H1 (cell line): ENCODE results near the gene KRTAP10-4. TPM values are rescaled to one million over a fixed set of nuclear protein-coding genes. Genes with fewer than 3 reads are reported as not detected.

Experiments
- CTCF ChIA-PET: fragments of 300-600 bp; sonication (Branson Sonifier 250); formaldehyde crosslinking; loops from one replicate; lab custom pipeline; 2021; ENCODE audit not compliant: partially characterized antibody; lab: Charles Lee
- POLR2A ChIA-PET: fragments of 300-600 bp; sonication (Branson Sonifier 250); formaldehyde crosslinking; loops from one replicate; lab custom pipeline; 2021; ENCODE audit warnings: inconsistent platforms; ENCODE audit not compliant: partially characterized antibody; lab: Charles Lee
- DNase-seq, 2 experiments: peaks; one replicate each; pipeline versions ENCODE4 v3.0.0 to v3.0.0-alpha.2; 2010 to 2022; ENCODE audit warnings: low spot score in 2 of 2, low read depth in 1 of 2, mixed read lengths in 1 of 2
- FAIRE-seq: peaks from 2 replicates; lab custom pipeline; 2011; peaks lifted over from hg19 to GRCh38; lab: Jason Lieb, UNC
- H2AFZ ChIP-seq: 2 replicates; pipeline ENCODE4 v1.8.1; 2012; ENCODE audit warnings: low read length, inconsistent platforms
- H2AK5ac ChIP-seq: 2 replicates; pipeline ENCODE4 v1.6.1; 2013; ENCODE audit warnings: low read depth, low read length
- H2BK120ac ChIP-seq: replicated peaks from 2 replicates; pipeline ENCODE3; 2013; ENCODE audit warnings: low read depth, low read length, inconsistent platforms
- H2BK12ac ChIP-seq: 2 replicates; pipeline ENCODE4 v1.6.1; 2013; ENCODE audit warnings: low read depth, low read length
- H2BK15ac ChIP-seq: 2 replicates; pipeline ENCODE4 v1.6.1; 2013; ENCODE audit warnings: low read length
- H2BK20ac ChIP-seq: 2 replicates; pipeline ENCODE4 v1.6.1; 2013; ENCODE audit warnings: low read length
- H2BK5ac ChIP-seq: 2 replicates; pipeline ENCODE4 v1.6.1; 2013; ENCODE audit warnings: low read depth, low read length
- H3K14ac ChIP-seq: 2 replicates; pipeline ENCODE4 v1.6.1; 2013; ENCODE audit warnings: inconsistent platforms; ENCODE audit not compliant: insufficient read length
- H3K18ac ChIP-seq: 2 replicates; pipeline ENCODE4 v1.6.1; 2013; ENCODE audit warnings: low read length; ENCODE audit errors: extremely low read depth
- H3K23ac ChIP-seq: 2 replicates; pipeline ENCODE4 v1.6.1; 2013; ENCODE audit warnings: inconsistent platforms; ENCODE audit not compliant: insufficient read length
- H3K23me2 ChIP-seq: 2 replicates; pipeline ENCODE4 v1.6.1; 2013; ENCODE audit warnings: low read depth, low read length
- H3K27ac ChIP-seq: 2 replicates; pipeline ENCODE4 v1.6.1; 2011; ENCODE audit warnings: low read depth, low read length, inconsistent platforms
- H3K27me3 ChIP-seq, 4 experiments: replicated peaks in 1 of 4; 1 replicate in 1 of 4; 2 replicates in 3 of 4; pipeline versions ENCODE4 v1.6.1 to v1.8.1; 2011 to 2013; ENCODE audit warnings: low read length in 3 of 4, mild to moderate bottlenecking in 3 of 4, inconsistent platforms in 2 of 4, mixed read lengths in 2 of 4, moderate library complexity in 1 of 4; ENCODE audit not compliant: control insufficient read depth in 3 of 4, insufficient read depth in 3 of 4; ENCODE audit errors: extremely low read depth in 1 of 4
- H3K36me3 ChIP-seq, 4 experiments: 2 replicates each; pipeline versions ENCODE4 v1.6.1 to v1.8.1; 2011 to 2013; ENCODE audit warnings: mild to moderate bottlenecking in 4 of 4, low read length in 3 of 4, moderate library complexity in 2 of 4, control low read depth in 1 of 4, inconsistent platforms in 1 of 4; ENCODE audit not compliant: insufficient read depth in 4 of 4, control insufficient read depth in 2 of 4
- H3K4ac ChIP-seq: replicated peaks from 2 replicates; pipeline ENCODE3; 2013; ENCODE audit warnings: low read length, low read depth, mixed read lengths, inconsistent platforms; ENCODE audit not compliant: insufficient read length
- H3K4me1 ChIP-seq, 4 experiments: replicated peaks in 1 of 4; 1 replicate in 1 of 4; 2 replicates in 3 of 4; pipeline versions ENCODE4 v1.6.1 to v1.8.1; 2011 to 2013; ENCODE audit warnings: low read length in 3 of 4, inconsistent platforms in 2 of 4, mixed read lengths in 1 of 4; ENCODE audit not compliant: insufficient read depth in 4 of 4, control insufficient read depth in 3 of 4
- H3K4me2 ChIP-seq, 2 experiments: 2 replicates each; pipeline versions ENCODE4 v1.6.1 to v1.8.1; 2011 to 2013; ENCODE audit warnings: low read depth in 2 of 2, low read length in 2 of 2, control low read depth in 1 of 2, inconsistent platforms in 1 of 2, mild to moderate bottlenecking in 1 of 2; ENCODE audit not compliant: insufficient read depth in 1 of 2
- H3K4me3 ChIP-seq, 4 experiments: fragments of 200-600, 300-600 bp in 1 of 4; sonication (generic), shearing (Covaris generic), sonication (Bioruptor Twin) in 1 of 4; 2 replicates each; pipeline versions ENCODE4 v1.5.1 to v1.8.1; 2011 to 2016; ENCODE audit warnings: low read length in 4 of 4, low read depth in 3 of 4, control low read depth in 2 of 4, inconsistent platforms in 2 of 4, mild to moderate bottlenecking in 2 of 4, mixed read lengths in 1 of 4, moderate library complexity in 1 of 4; ENCODE audit not compliant: insufficient read depth in 2 of 4; ENCODE audit errors: extremely low read depth in 1 of 4
- H3K56ac ChIP-seq: replicated peaks from 2 replicates; pipeline ENCODE3; 2013; ENCODE audit warnings: low read depth, mild to moderate bottlenecking, mixed read lengths, low read length, inconsistent platforms; ENCODE audit not compliant: insufficient read length
- H3K79me1 ChIP-seq: 2 replicates; pipeline ENCODE4 v1.6.1; 2013; ENCODE audit warnings: low read depth, low read length, control low read depth
- H3K79me2 ChIP-seq, 2 experiments: 2 replicates each; pipeline versions ENCODE4 v1.6.1 to v1.8.1; 2012 to 2013; ENCODE audit warnings: low read length in 2 of 2, mild to moderate bottlenecking in 2 of 2, inconsistent platforms in 1 of 2; ENCODE audit not compliant: insufficient read depth in 2 of 2, control insufficient read depth in 1 of 2
- H3K9ac ChIP-seq, 4 experiments: replicated peaks in 1 of 4; 1 replicate in 1 of 4; 2 replicates in 3 of 4; pipeline versions ENCODE4 v1.6.1 to v1.8.1; 2011 to 2013; ENCODE audit warnings: low read depth in 3 of 4, low read length in 3 of 4, control low read depth in 2 of 4, mild to moderate bottlenecking in 2 of 4, moderate library complexity in 2 of 4, inconsistent platforms in 1 of 4; ENCODE audit errors: extremely low read depth in 1 of 4
- H3K9me3 ChIP-seq, 2 experiments: 2 replicates each; pipeline versions ENCODE4 v1.6.1 to v1.8.1; 2012 to 2013; ENCODE audit warnings: mild to moderate bottlenecking in 2 of 2, moderate library complexity in 2 of 2, control low read depth in 1 of 2, inconsistent platforms in 1 of 2, low read depth in 1 of 2, low read length in 1 of 2, mixed read lengths in 1 of 2; ENCODE audit not compliant: insufficient read depth in 2 of 2
- H4K20me1 ChIP-seq, 2 experiments: replicated peaks in 1 of 2; 2 replicates each; pipeline versions ENCODE3 to v1.8.1; 2011 to 2013; ENCODE audit warnings: inconsistent platforms in 2 of 2, low read length in 2 of 2, mild to moderate bottlenecking in 1 of 2; ENCODE audit not compliant: insufficient read depth in 2 of 2, control insufficient read depth in 1 of 2
- H4K5ac ChIP-seq: 2 replicates; pipeline ENCODE4 v1.6.1; 2013; ENCODE audit warnings: low read length, low read depth, mixed read lengths, inconsistent platforms; ENCODE audit not compliant: insufficient read length
- H4K8ac ChIP-seq: 2 replicates; pipeline ENCODE4 v1.8.0; 2013; ENCODE audit warnings: mild to moderate bottlenecking, moderate library complexity, low read length, inconsistent platforms; ENCODE audit not compliant: insufficient read depth; ENCODE audit errors: extremely low read depth
- H4K91ac ChIP-seq: replicated peaks from 2 replicates; pipeline ENCODE3; 2013; ENCODE audit warnings: low read length, mixed read lengths, inconsistent platforms; ENCODE audit not compliant: insufficient read length
- CBX8 ChIP-seq: fragments of 300-800, 300-1000 bp; sonication (generic); IDR thresholded peaks from 2 replicates; pipeline ENCODE4 v1.7.1; 2016; ENCODE audit warnings: low read depth, low read length, borderline replicate concordance
- EGR1 ChIP-seq: IDR thresholded peaks from 2 replicates; pipeline ENCODE4 v1.6.1; 2011; ENCODE audit warnings: low read depth, low read length, borderline replicate concordance
- FOSL1 ChIP-seq: IDR thresholded peaks from 2 replicates; pipeline ENCODE4 v1.6.1; 2011; ENCODE audit warnings: mild to moderate bottlenecking, low read depth, low read length, moderate library complexity; ENCODE audit not compliant: insufficient read depth
- MAX ChIP-seq: IDR thresholded peaks from 2 replicates; pipeline ENCODE4 v1.6.1; 2012; ENCODE audit warnings: inconsistent platforms
- PHF8 ChIP-seq: fragments of 200-600 bp; sonication (generic); conservative IDR thresholded peaks from 2 replicates; pipeline ENCODE4 v1.7.1; 2012; ENCODE audit warnings: low read depth, mild to moderate bottlenecking, inconsistent platforms, low read length, moderate library complexity
- SP2 ChIP-seq: IDR thresholded peaks from 2 replicates; pipeline ENCODE4 v1.6.1; 2012; ENCODE audit warnings: mild to moderate bottlenecking, low read length, inconsistent platforms
- SP4 ChIP-seq: IDR thresholded peaks from 2 replicates; pipeline ENCODE4 v1.6.1; 2012; ENCODE audit warnings: low read length, inconsistent platforms
- TCF12 ChIP-seq: IDR thresholded peaks from 2 replicates; pipeline ENCODE4 v1.6.1; 2011; ENCODE audit warnings: low read depth, mild to moderate bottlenecking, low read length
- WGBS, 2 experiments: shearing (Covaris generic) in 1 of 2; methylation state at CpG; one replicate each; pipeline versions ENCODE4 v1.1.6 to v1.1.7; 2013 to 2015; ENCODE audit warnings: low lambda C conversion rate in 2 of 2, mixed read lengths in 2 of 2, inconsistent platforms in 1 of 2, low coverage in 1 of 2, missing lambda C conversion rate in 1 of 2; ENCODE audit not compliant: insufficient replicate concordance in 2 of 2, insufficient coverage in 1 of 2, insufficient read length in 1 of 2; ENCODE audit errors: extremely low coverage in 1 of 2, missing lambda C conversion rate in 1 of 2; 5-methylcytosine and 5-hydroxymethylcytosine counted together
- polyA plus RNA-seq, 7 experiments: library from polyadenylated mRNA; depleted of rRNA in 3 of 7; stranded (reverse) in 5 of 7; unstranded in 2 of 7; fragments of >200 nt in 5 of 7; fragments of 200-250 nt in 2 of 7; gene quantifications; 1 replicate in 5 of 7; 2 replicates in 1 of 7; 4 replicates in 1 of 7; pipeline versions ENCODE4 v1.2.1 to v1.2.3, GENCODE V29; 2011 to 2013; ENCODE audit warnings: missing spikeins in 2 of 7, mixed read lengths in 2 of 7
- total RNA-seq: library from RNA; stranded (reverse); fragmentation: NEBNext Ultra II Directional; extraction: Animal tissue kit (Norgen Biotek cat#: 25700); gene quantifications from 2 replicates; pipeline ENCODE4 v1.2.1, GENCODE V29; 2021
- TF ChIP-seq, protein P1 (sequence below), 3 experiments: IDR thresholded peaks; 1 replicate in 2 of 3; 2 replicates in 1 of 3; pipeline versions ENCODE4 v1.5.1 to v1.6.1; 2011; ENCODE audit warnings: low read length in 3 of 3, mild to moderate bottlenecking in 3 of 3, inconsistent platforms in 2 of 3, low read depth in 1 of 3, moderate library complexity in 1 of 3; ENCODE audit not compliant: insufficient read depth in 1 of 3; ENCODE audit errors: control extremely low read depth in 1 of 3
- TF ChIP-seq, protein P2 (sequence below): IDR thresholded peaks from 2 replicates; pipeline ENCODE4 v1.6.1; 2012; ENCODE audit warnings: low read length, inconsistent platforms

KRTAP10-4 gene
- total and polyA plus RNA-seq, 2 of the 8 experiments (the other 6 are each of a cell fraction or from before 2014, with no cell fraction given): not detected

DNA sequence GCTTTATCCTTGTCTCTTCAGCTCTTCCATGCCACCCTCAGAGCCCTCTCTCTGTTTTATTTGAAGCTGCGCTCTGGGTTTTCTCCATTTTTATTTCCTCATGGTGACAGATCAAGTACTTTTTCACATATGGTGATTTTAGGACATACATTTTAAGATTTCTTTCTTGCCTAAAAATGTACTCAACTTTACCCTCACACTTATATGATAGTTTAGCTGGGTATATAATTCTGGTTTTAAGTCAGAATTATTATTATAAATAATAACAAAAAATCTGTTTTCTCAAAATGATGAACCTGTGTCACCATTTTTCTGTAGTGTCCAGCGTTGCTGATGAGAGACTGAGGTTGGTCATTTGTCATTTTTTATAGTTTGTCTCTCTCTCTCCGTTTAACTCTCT lies 7.6 kb downstream of the KRTAP10-4 start:
- Histone ChIP-seq H2BK12ac (no peak overlapping the region), H3K79me1 (no peaks in the 10 kb centered on the region), H4K91ac (no peak overlapping the region), H3K18ac (no peak overlapping the region), H3K4me3 (no peak overlapping the region), H3K79me2 (no peaks in the 10 kb centered on the region), H3K27ac (no peak overlapping the region), H3K23ac (no peak overlapping the region), H2BK120ac (no peak overlapping the region), H3K9ac (no peak overlapping the region), H2BK20ac (no peak overlapping the region), H3K4me2 (no peak overlapping the region), H3K56ac (no peak overlapping the region), H3K9me3 (peaks cover 0 to 9% of the 10 kb centered on the region in 2 experiments; a peak in 2 of 4 replicates), H3K14ac (no peak overlapping the region), H2BK5ac (no peak overlapping the region), H2AK5ac (no peak overlapping the region), H4K8ac (no peak overlapping the region), H4K20me1 (no peaks in the 10 kb centered on the region), H3K27me3 (no peaks in the 10 kb centered on the region), H3K4me1 (no peaks in the 10 kb centered on the region; a peak in 1 of 7 replicates), H3K36me3 (no peaks in the 10 kb centered on the region), H3K4ac (no peak overlapping the region), H3K23me2 (no peaks in the 10 kb centered on the region), H2AFZ (no peak overlapping the region), H4K5ac (no peak overlapping the region), H2BK15ac (no peak overlapping the region)
- 81% methylated on average over 3 of the region's 3 CpGs; no CpG with 5 or more reads in 1 of the 2 experiments for WGBS, 2 experiments
- POLR2A ChIA-PET: no interaction called here
- DNase-seq (no peak), FAIRE-seq (no peak)
- CTCF ChIA-PET: interaction anchor here (0.6 to 1.6 kb wide), 5 partner anchors 15 to 198 kb away, joined by 3 to 4 read pairs (median 3); no protein-coding TSS in a partner anchor
- no peak for TF ChIP-seq SP2
- no peak for TF ChIP-seq TCF12
- TF ChIP-seq PHF8: no peak
- TF ChIP-seq, protein P1, sequence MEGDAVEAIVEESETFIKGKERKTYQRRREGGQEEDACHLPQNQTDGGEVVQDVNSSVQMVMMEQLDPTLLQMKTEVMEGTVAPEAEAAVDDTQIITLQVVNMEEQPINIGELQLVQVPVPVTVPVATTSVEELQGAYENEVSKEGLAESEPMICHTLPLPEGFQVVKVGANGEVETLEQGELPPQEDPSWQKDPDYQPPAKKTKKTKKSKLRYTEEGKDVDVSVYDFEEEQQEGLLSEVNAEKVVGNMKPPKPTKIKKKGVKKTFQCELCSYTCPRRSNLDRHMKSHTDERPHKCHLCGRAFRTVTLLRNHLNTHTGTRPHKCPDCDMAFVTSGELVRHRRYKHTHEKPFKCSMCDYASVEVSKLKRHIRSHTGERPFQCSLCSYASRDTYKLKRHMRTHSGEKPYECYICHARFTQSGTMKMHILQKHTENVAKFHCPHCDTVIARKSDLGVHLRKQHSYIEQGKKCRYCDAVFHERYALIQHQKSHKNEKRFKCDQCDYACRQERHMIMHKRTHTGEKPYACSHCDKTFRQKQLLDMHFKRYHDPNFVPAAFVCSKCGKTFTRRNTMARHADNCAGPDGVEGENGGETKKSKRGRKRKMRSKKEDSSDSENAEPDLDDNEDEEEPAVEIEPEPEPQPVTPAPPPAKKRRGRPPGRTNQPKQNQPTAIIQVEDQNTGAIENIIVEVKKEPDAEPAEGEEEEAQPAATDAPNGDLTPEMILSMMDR (IDR thresholded peaks at IDR 0.05; ENCODE audit: control extremely low read depth in 1 of 3, insufficient read depth in 1 of 3, low read depth in 1 of 3, low read length in 3 of 3): no peak
- TF ChIP-seq CBX8: no peak
- no peak for TF ChIP-seq EGR1
- no peak for TF ChIP-seq MAX
- TF ChIP-seq, protein P2, sequence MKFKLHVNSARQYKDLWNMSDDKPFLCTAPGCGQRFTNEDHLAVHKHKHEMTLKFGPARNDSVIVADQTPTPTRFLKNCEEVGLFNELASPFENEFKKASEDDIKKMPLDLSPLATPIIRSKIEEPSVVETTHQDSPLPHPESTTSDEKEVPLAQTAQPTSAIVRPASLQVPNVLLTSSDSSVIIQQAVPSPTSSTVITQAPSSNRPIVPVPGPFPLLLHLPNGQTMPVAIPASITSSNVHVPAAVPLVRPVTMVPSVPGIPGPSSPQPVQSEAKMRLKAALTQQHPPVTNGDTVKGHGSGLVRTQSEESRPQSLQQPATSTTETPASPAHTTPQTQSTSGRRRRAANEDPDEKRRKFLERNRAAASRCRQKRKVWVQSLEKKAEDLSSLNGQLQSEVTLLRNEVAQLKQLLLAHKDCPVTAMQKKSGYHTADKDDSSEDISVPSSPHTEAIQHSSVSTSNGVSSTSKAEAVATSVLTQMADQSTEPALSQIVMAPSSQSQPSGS: no peak
- TF ChIP-seq SP4: no peak
- no peak for TF ChIP-seq FOSL1
